ENCODE measurements around the gene SLC6A16.
A peak's percentile ranks its signal among the peaks of the same experiment; 100 is the strongest.
"Not testable (repeated sequence)": the region's sequence is repeated elsewhere in the genome, so short reads cannot be mapped to it uniquely, and the experiment has no call there.

Gene SLC6A16

GRCh38 chr19:49328741-49329140 is 3.8 kb upstream of the SLC6A16 start:
- peak; percentile 5 for DNase-seq

- DNase-seq, result peak; percentile 61
These were observed 3.0 kb upstream of the SLC6A16 start for GRCh38 chr19:49327878-49328544.

- peak; percentile 3 for DNase-seq
These were observed 1.2 kb upstream of the SLC6A16 start for GRCh38 chr19:49326165-49326704.

- DNase-seq, result not testable (repeated sequence)
These were observed 765 bp upstream of the SLC6A16 start for GRCh38 chr19:49325756-49326155.

GRCh38 chr19:49318296-49318695 is 6.7 kb downstream of the SLC6A16 start:
- no peak for DNase-seq

GRCh38 chr19:49316284-49316683 is 8.7 kb downstream of the SLC6A16 start:
- DNase-seq, result no peak

- no peak for DNase-seq
These were observed 9.9 kb downstream of the SLC6A16 start for GRCh38 chr19:49315111-49315510.

GRCh38 chr19:49309087-49309486 is 15.9 kb downstream of the SLC6A16 start:
- no peak for DNase-seq

GRCh38 chr19:49306734-49307133 is 18.3 kb downstream of the SLC6A16 start:
- DNase-seq, result not testable (repeated sequence)

GRCh38 chr19:49301866-49302252 is 23.1 kb downstream of the SLC6A16 start:
- no peak for DNase-seq

- peak; percentile 94 for DNase-seq
These were observed 23.7 kb downstream of the SLC6A16 start for GRCh38 chr19:49301165-49301865.

GRCh38 chr19:49298653-49299052 is 26.3 kb downstream of the SLC6A16 start:
- DNase-seq, result not testable (repeated sequence)

- DNase-seq, result no peak
These were observed 27.6 kb downstream of the SLC6A16 start for GRCh38 chr19:49297403-49297802.

- DNase-seq, result no peak
These were observed 29.6 kb downstream of the SLC6A16 start for GRCh38 chr19:49295208-49295880.

GRCh38 chr19:49294401-49294800 is 30.6 kb downstream of the SLC6A16 start:
- DNase-seq, result no peak

- DNase-seq, result no peak
These were observed 34.5 kb downstream of the SLC6A16 start for GRCh38 chr19:49290517-49290916.

GRCh38 chr19:49289286-49289685 is 35.7 kb downstream of the SLC6A16 start:
- not testable (repeated sequence) for DNase-seq

- DNase-seq, result not testable (repeated sequence)
These were observed 36.8 kb downstream of the SLC6A16 start for GRCh38 chr19:49288205-49288604.

GRCh38 chr19:49287141-49287770 is 37.7 kb downstream of the SLC6A16 start:
- no peak for DNase-seq

GRCh38 chr19:49282184-49282583 is 42.8 kb downstream of the SLC6A16 start:
- DNase-seq, result no peak

- DNase-seq, result no peak
These were observed 52.8 kb downstream of the SLC6A16 start for GRCh38 chr19:49272204-49272603.

- no peak for DNase-seq
These were observed 53.8 kb downstream of the SLC6A16 start for GRCh38 chr19:49271080-49271753.

GRCh38 chr19:49266409-49266808 is 58.6 kb downstream of the SLC6A16 start:
- peak; percentile 77 for DNase-seq

Measured in stimulated activated CD8-positive, alpha-beta memory T cell treated with anti-CD3 and anti-CD28 coated beads, Interleukin-4, amount 100 ng/mL, for 48 hours (primary cell).